Loucy (cell line): Measurements from ENCODE around the gene CNPY1.
A peak's percentile ranks its signal among the peaks of the same experiment; 100 is the strongest.

Source experiments
- H2AFZ ChIP-seq: fragments of 200-600 bp; sonication (generic); 2 replicates; pipeline ENCODE4 v1.6.0; 2016; ENCODE audit warnings: antibody characterized with exemption, mild to moderate bottlenecking, low read length, moderate library complexity
- H3F3A ChIP-seq: fragments of 200-600 bp; 2 replicates; pipeline ENCODE4 v1.6.0; 2016; ENCODE audit warnings: antibody characterized with exemption, low read depth, mild to moderate bottlenecking
- H3K27me3 ChIP-seq: fragments of 200-600 bp; sonication (generic); 2 replicates; pipeline ENCODE4 v1.6.1; 2014; ENCODE audit warnings: low read length, mild to moderate bottlenecking; ENCODE audit not compliant: insufficient read depth, poor library complexity, severe bottlenecking
- H3K36me3 ChIP-seq: fragments of 200-600 bp; sonication (generic); 2 replicates; pipeline ENCODE4 v1.6.1; 2016; ENCODE audit warnings: low read length; ENCODE audit not compliant: insufficient read depth
- H3K4me1 ChIP-seq: fragments of 200-600 bp; sonication (generic); 2 replicates; pipeline ENCODE4 v1.5.1; 2014; ENCODE audit warnings: low read length, mild to moderate bottlenecking; ENCODE audit not compliant: insufficient read depth, poor library complexity, severe bottlenecking
- H3K4me2 ChIP-seq: fragments of 200-600 bp; sonication (generic); 2 replicates; pipeline ENCODE4 v1.6.0; 2014; ENCODE audit warnings: antibody characterized with exemption, low read length, low read depth, mild to moderate bottlenecking; ENCODE audit not compliant: poor library complexity, severe bottlenecking
- H3K4me3 ChIP-seq: fragments of 200-600 bp; sonication (generic); 2 replicates; pipeline ENCODE4 v1.5.1; 2014; ENCODE audit warnings: low read length, mild to moderate bottlenecking, mixed read lengths; ENCODE audit not compliant: poor library complexity, severe bottlenecking
- H3K79me2 ChIP-seq: fragments of 200-600 bp; sonication (generic); 2 replicates; pipeline ENCODE4 v1.6.1; 2014; ENCODE audit warnings: low read length; ENCODE audit not compliant: insufficient read depth
- H3K9ac ChIP-seq: fragments of 200-600 bp; sonication (generic); 2 replicates; pipeline ENCODE4 v1.6.0; 2014; ENCODE audit warnings: mild to moderate bottlenecking, low read depth, low read length, moderate library complexity; ENCODE audit not compliant: poor library complexity, severe bottlenecking
- H3K9me2 ChIP-seq: fragments of 200-600 bp; sonication (generic); replicated peaks from 2 replicates; pipeline ENCODE4 v1.6.1; 2016; ENCODE audit warnings: low read depth, low read length, mixed read lengths
- H3K9me3 ChIP-seq: fragments of 200-600 bp; sonication (generic); 2 replicates; pipeline ENCODE4 v1.6.1; 2014; ENCODE audit warnings: mild to moderate bottlenecking, antibody characterized with exemption, low read length, low read depth; ENCODE audit not compliant: insufficient read depth
- H4K20me1 ChIP-seq: fragments of 200-600 bp; sonication (generic); 2 replicates; pipeline ENCODE4 v1.6.0; 2014; ENCODE audit warnings: antibody characterized with exemption, low read length, mild to moderate bottlenecking; ENCODE audit not compliant: insufficient read depth, poor library complexity, severe bottlenecking
- EZH2phosphoT487 ChIP-seq: fragments of 200-600 bp; IDR thresholded peaks from 2 replicates; pipeline ENCODE4 v1.6.1; 2018; ENCODE audit warnings: antibody characterized with exemption, mild to moderate bottlenecking, moderate library complexity, borderline replicate concordance
- TF ChIP-seq, protein P1 (sequence below): fragments of 200-600 bp; sonication (generic); conservative IDR thresholded peaks from 2 replicates; pipeline ENCODE4 v1.5.1; 2014; ENCODE audit warnings: mild to moderate bottlenecking, antibody characterized with exemption, low read length

CNPY1 gene

GRCh38 chr7:155526225-155526624 is 20.1 kb downstream of the CNPY1 start:
- Histone ChIP-seq H3K79me2 (no peaks in the 10 kb centered on the region), H3F3A (no peaks in the 10 kb centered on the region), H3K27me3 (no peaks in the 10 kb centered on the region), H3K36me3 (no peaks in the 10 kb centered on the region), H4K20me1 (no peaks in the 10 kb centered on the region), H3K4me1 (no peaks in the 10 kb centered on the region), H3K9ac (no peak overlapping the region), H3K9me3 (no peaks in the 10 kb centered on the region), H3K9me2 (no peaks in the 10 kb centered on the region), H2AFZ (no peak overlapping the region), H3K4me3 (no peak overlapping the region), H3K4me2 (no peak overlapping the region)
- TF ChIP-seq EZH2phosphoT487: no peak
- TF ChIP-seq, protein P1, sequence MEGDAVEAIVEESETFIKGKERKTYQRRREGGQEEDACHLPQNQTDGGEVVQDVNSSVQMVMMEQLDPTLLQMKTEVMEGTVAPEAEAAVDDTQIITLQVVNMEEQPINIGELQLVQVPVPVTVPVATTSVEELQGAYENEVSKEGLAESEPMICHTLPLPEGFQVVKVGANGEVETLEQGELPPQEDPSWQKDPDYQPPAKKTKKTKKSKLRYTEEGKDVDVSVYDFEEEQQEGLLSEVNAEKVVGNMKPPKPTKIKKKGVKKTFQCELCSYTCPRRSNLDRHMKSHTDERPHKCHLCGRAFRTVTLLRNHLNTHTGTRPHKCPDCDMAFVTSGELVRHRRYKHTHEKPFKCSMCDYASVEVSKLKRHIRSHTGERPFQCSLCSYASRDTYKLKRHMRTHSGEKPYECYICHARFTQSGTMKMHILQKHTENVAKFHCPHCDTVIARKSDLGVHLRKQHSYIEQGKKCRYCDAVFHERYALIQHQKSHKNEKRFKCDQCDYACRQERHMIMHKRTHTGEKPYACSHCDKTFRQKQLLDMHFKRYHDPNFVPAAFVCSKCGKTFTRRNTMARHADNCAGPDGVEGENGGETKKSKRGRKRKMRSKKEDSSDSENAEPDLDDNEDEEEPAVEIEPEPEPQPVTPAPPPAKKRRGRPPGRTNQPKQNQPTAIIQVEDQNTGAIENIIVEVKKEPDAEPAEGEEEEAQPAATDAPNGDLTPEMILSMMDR: no peak

GRCh38 chr7:155524018-155524556 is 22.3 kb downstream of the CNPY1 start:
- Histone ChIP-seq H3K4me3 (no peak overlapping the region), H3K9ac (no peak overlapping the region), H3K36me3 (no peaks in the 10 kb centered on the region), H3K27me3 (no peaks in the 10 kb centered on the region), H3F3A (no peaks in the 10 kb centered on the region), H3K9me2 (no peaks in the 10 kb centered on the region), H3K4me2 (no peak overlapping the region), H3K4me1 (no peaks in the 10 kb centered on the region), H3K79me2 (no peaks in the 10 kb centered on the region), H3K9me3 (no peaks in the 10 kb centered on the region), H4K20me1 (no peaks in the 10 kb centered on the region), H2AFZ (no peak overlapping the region)
- TF ChIP-seq EZH2phosphoT487: no peak
- TF ChIP-seq, protein P1: peak; percentile 22; the same call in 1 of the 2 replicates

GRCh38 chr7:155523168-155523675 is 23.1 kb downstream of the CNPY1 start:
- no peaks in the 10 kb centered on the region for H4K20me1 ChIP-seq
- H3K4me1 ChIP-seq: no peaks in the 10 kb centered on the region
- H3K9me3 ChIP-seq: no peaks in the 10 kb centered on the region
- no peak overlapping the region for H3K4me2 ChIP-seq
- H2AFZ ChIP-seq: no peak overlapping the region
- no peaks in the 10 kb centered on the region for H3K36me3 ChIP-seq
- no peak overlapping the region for H3K4me3 ChIP-seq
- H3K9ac ChIP-seq: no peak overlapping the region
- no peaks in the 10 kb centered on the region for H3K9me2 ChIP-seq
- TF ChIP-seq, protein P1: no peak
- no peak for TF ChIP-seq EZH2phosphoT487
- H3F3A ChIP-seq: no peaks in the 10 kb centered on the region
- no peaks in the 10 kb centered on the region for H3K79me2 ChIP-seq
- no peaks in the 10 kb centered on the region for H3K27me3 ChIP-seq
